ENCODE measurements around the gene SLC3A2. TPM values are rescaled to one million over a fixed set of nuclear protein-coding genes. Genes with fewer than 3 reads are reported as not detected.

Gene SLC3A2
- total and polyA plus RNA-seq, 2 of the 13 experiments (the other 11 are each of a cell fraction or from before 2014, with no cell fraction given), result 213 to 226 TPM

GRCh38 chr11:62880803-62881578, at the start of gene SLC3A2 (continued):
- TF ChIP-seq ZBTB40 (IDR thresholded peaks at IDR 0.05) (no peak), ZBTB40 (CRISPR knock-in tag; IDR thresholded peaks at IDR 0.05) (peak; percentile 78; the same call in 1 of the 2 replicates), ZNF468 (CRISPR knock-in tag; IDR thresholded peaks at IDR 0.05) (no peak), ATRX (CRISPR knock-in tag; IDR thresholded peaks at IDR 0.05; ENCODE audit: borderline replicate concordance) (no peak), ZNF333 (CRISPR knock-in tag; IDR thresholded peaks at IDR 0.05; ENCODE audit: borderline replicate concordance) (no peak), NRL (CRISPR knock-in tag; IDR thresholded peaks at IDR 0.05; ENCODE audit: borderline replicate concordance) (no peak), ZNF331 (CRISPR knock-in tag; IDR thresholded peaks at IDR 0.05) (peak; percentile 63), PHF5A (CRISPR knock-in tag; IDR thresholded peaks at IDR 0.05; ENCODE audit: low read depth, unreplicated experiment) (peak; percentile 34), NCOA1 (CRISPR knock-in tag; IDR thresholded peaks at IDR 0.05) (peak; percentile 80; the same call in 1 of the 2 replicates), DNMT1 (CRISPR knock-in tag; IDR thresholded peaks at IDR 0.05) (peak; percentile 96; the same call in 1 of the 2 replicates), CBX2 (IDR thresholded peaks at IDR 0.05; ENCODE audit: low read depth, low read length) (no peak), CBX2 (CRISPR knock-in tag; IDR thresholded peaks at IDR 0.05; ENCODE audit: low read depth) (no peak), GATAD2A (CRISPR knock-in tag; IDR thresholded peaks at IDR 0.05) (no peak; the same call in 1 of the 2 replicates), ZNF543 (CRISPR knock-in tag; IDR thresholded peaks at IDR 0.05) (0 out of 2 replicates have a peak, but pooled peaks have one; percentile 52), ARNTL (CRISPR knock-in tag; IDR thresholded peaks at IDR 0.05) (no peak), ZBTB38 (CRISPR knock-in tag; IDR thresholded peaks at IDR 0.05) (peak; percentile 50; the same call in 1 of the 2 replicates)
- TF ChIP-seq, protein P1, sequence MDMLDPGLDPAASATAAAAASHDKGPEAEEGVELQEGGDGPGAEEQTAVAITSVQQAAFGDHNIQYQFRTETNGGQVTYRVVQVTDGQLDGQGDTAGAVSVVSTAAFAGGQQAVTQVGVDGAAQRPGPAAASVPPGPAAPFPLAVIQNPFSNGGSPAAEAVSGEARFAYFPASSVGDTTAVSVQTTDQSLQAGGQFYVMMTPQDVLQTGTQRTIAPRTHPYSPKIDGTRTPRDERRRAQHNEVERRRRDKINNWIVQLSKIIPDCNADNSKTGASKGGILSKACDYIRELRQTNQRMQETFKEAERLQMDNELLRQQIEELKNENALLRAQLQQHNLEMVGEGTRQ (IDR thresholded peaks at IDR 0.05; ENCODE audit: low read depth, low read length), result no peak
- TF ChIP-seq, protein P1 (CRISPR knock-in tag; IDR thresholded peaks at IDR 0.05; ENCODE audit: borderline replicate concordance), result no peak
- TF ChIP-seq, protein P2, sequence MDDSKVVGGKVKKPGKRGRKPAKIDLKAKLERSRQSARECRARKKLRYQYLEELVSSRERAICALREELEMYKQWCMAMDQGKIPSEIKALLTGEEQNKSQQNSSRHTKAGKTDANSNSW (CRISPR knock-in tag; IDR thresholded peaks at IDR 0.05; ENCODE audit: borderline replicate concordance), result peak; percentile 57; the same call in 1 of the 2 replicates
